Subcutaneous adipose tissue (tissue), 4 donors: ENCODE results near the gene SLC10A7. TPM values are rescaled to one million over a fixed set of nuclear protein-coding genes. Genes with fewer than 3 reads are reported as not detected.

Experiments used
- CTCF ChIP-seq: fragments of 450-650 bp; IDR thresholded peaks from one replicate; pipeline ENCODE4 v1.5.1; 2016; ENCODE audit warnings: low read depth, mild to moderate bottlenecking, control low read depth, antibody characterized with exemption, moderate library complexity
- total RNA-seq, 4 donors: library from RNA; depleted of rRNA; stranded (reverse); fragments of >200 nt; gene quantifications; one replicate each; pipeline ENCODE4 v1.1.0, GENCODE V29; 2016

The SLC10A7 gene
- total RNA-seq, 4 donors from 2014 or later, result 10.2 to 18.1 (median 12.9) TPM

- no peak for TF ChIP-seq CTCF
Observed at GRCh38 chr4:146495269-146495668, 26.5 kb downstream of the SLC10A7 start.

GRCh38 chr4:146494143-146494542 is 27.6 kb downstream of the SLC10A7 start:
- TF ChIP-seq CTCF, result no peak

- no peak for TF ChIP-seq CTCF
Observed at GRCh38 chr4:146490106-146490505, 31.6 kb downstream of the SLC10A7 start.

GRCh38 chr4:146488495-146489174 is 33.1 kb downstream of the SLC10A7 start:
- no peak for TF ChIP-seq CTCF

- no peak for TF ChIP-seq CTCF
Observed at GRCh38 chr4:146486565-146486964, 35.2 kb downstream of the SLC10A7 start.

- TF ChIP-seq CTCF, result no peak
Observed at GRCh38 chr4:146485968-146486367, 35.8 kb downstream of the SLC10A7 start.

- TF ChIP-seq CTCF, result no peak
Observed at GRCh38 chr4:146482788-146483187, 39.0 kb downstream of the SLC10A7 start.
